Diencephalon (tissue), 1 donor: ENCODE results near the gene PSORS1C1. TPM values are rescaled to one million over a fixed set of nuclear protein-coding genes. Genes with fewer than 3 reads are reported as not detected.

Experiments
- small RNA-seq: library from RNA; depleted of rRNA; stranded (forward); fragments of <200 nt; gene quantifications from one replicate; pipeline ENCODE3, GENCODE V24; 2014
- total RNA-seq: library from RNA; depleted of rRNA; stranded (reverse); fragments of >200 nt; gene quantifications from one replicate; pipeline ENCODE4 v1.2.3, GENCODE V29; 2014

PSORS1C1 gene
- not detected for total RNA-seq

GRCh38 chr6:31114541-31114878, at the start of gene PSORS1C1:
TSS of gene PSORS1C1 (plus strand) at chr6:31114800. CDS start at chr6:31129633, 14,833 bp downstream.

GRCh38 chr6:31112478-31112877, 2.1 kb upstream of the PSORS1C1 start, which contains the start of gene C6orf15:
TSS of gene C6orf15 (minus strand) at chr6:31112575. CDS start at chr6:31112555, 20 bp downstream.

GRCh38 chr6:31120151-31120915, 5.7 kb downstream of the PSORS1C1 start, which contains the start of gene CDSN:
TSS of gene CDSN (minus strand) at chr6:31120446. CDS start at chr6:31120419, 27 bp downstream.

GRCh38 chr6:31138982-31139381, 24.4 kb downstream of the PSORS1C1 start, which contains the start of gene PSORS1C2:
TSS of gene PSORS1C2 (minus strand) at chr6:31139066. CDS start at chr6:31139026, 40 bp downstream.

GRCh38 chr6:31157513-31158139, 43.0 kb downstream of the PSORS1C1 start, which contains the start of gene CCHCR1:
TSS of gene CCHCR1 (minus strand) at chr6:31157802. CDS start at chr6:31157600, 202 bp downstream.

GRCh38 chr6:31158140-31158862, 43.7 kb downstream of the PSORS1C1 start, which contains the start of gene TCF19:
TSS of gene TCF19 (plus strand) at chr6:31158589. CDS start at chr6:31159470, 881 bp downstream.

GRCh38 chr6:31170600-31170881, 55.9 kb downstream of the PSORS1C1 start, which contains the start of gene POU5F1:
TSS of gene POU5F1 (minus strand) at chr6:31170682. CDS start at chr6:31170620, 62 bp downstream.

Small RNA genes within 50 kb of the gene (small RNA-seq; reads per million reads assigned to genes)
- gene POLR2LP1 (not detected), gene RNU6-1133P (0.08 reads per million)

Other genes starting within 250 kb of the PSORS1C1 start
- 164 TPM for gene DDR1, start 230.3 kb upstream of the PSORS1C1 start, total RNA-seq
- gene GTF2H4, start 206.6 kb upstream of the PSORS1C1 start, total RNA-seq: 26.5 TPM
- 33.0 TPM for gene VARS2, start 200.6 kb upstream of the PSORS1C1 start, total RNA-seq
- gene SFTA2, start 182.6 kb upstream of the PSORS1C1 start, total RNA-seq: not detected
- gene MUCL3, start 173.8 kb upstream of the PSORS1C1 start, total RNA-seq: not detected
- not detected for gene MUC21, start 131.1 kb upstream of the PSORS1C1 start, total RNA-seq
- gene MUC22, start 104.3 kb upstream of the PSORS1C1 start, total RNA-seq: not detected
- not detected for gene C6orf15, start 2.2 kb upstream of the PSORS1C1 start, total RNA-seq
- not detected for gene CDSN, start 5.6 kb downstream of the PSORS1C1 start, total RNA-seq
- not detected for gene PSORS1C2, start 24.3 kb downstream of the PSORS1C1 start, total RNA-seq
- gene CCHCR1, start 43.0 kb downstream of the PSORS1C1 start, total RNA-seq: 13.4 TPM
- 6.7 TPM for gene TCF19, start 43.8 kb downstream of the PSORS1C1 start, total RNA-seq
- gene POU5F1, start 55.9 kb downstream of the PSORS1C1 start, total RNA-seq: not detected
- 40.4 TPM for gene HLA-C, start 157.3 kb downstream of the PSORS1C1 start, total RNA-seq
- 56.7 TPM for gene HLA-B, start 242.4 kb downstream of the PSORS1C1 start, total RNA-seq